Neutrophil (primary cell): ENCODE data around the gene MIEF2.

Experiments used
- H3K27ac ChIP-seq: fragments of 200-600 bp; sonication (generic); 2 replicates; pipeline ENCODE4 v1.5.1; 2016; ENCODE audit warnings: mild to moderate bottlenecking, moderate library complexity
- H3K27me3 ChIP-seq: fragments of 200-600 bp; sonication (generic); 2 replicates; pipeline ENCODE4 v1.6.0; 2016; ENCODE audit warnings: mild to moderate bottlenecking
- H3K36me3 ChIP-seq: fragments of 200-600 bp; sonication (generic); 2 replicates; pipeline ENCODE4 v1.5.1; 2017
- H3K4me1 ChIP-seq, 2 experiments: fragments of 200-600 bp in 1 of 2; sonication (generic) in 1 of 2; 1 replicate in 1 of 2; 2 replicates in 1 of 2; pipeline versions ENCODE4 v1.5.1 to v1.6.1; 2013 to 2016; ENCODE audit warnings: low read depth in 1 of 2, low read length in 1 of 2, mild to moderate bottlenecking in 1 of 2, moderate library complexity in 1 of 2; ENCODE audit not compliant: control insufficient read depth in 1 of 2, insufficient read depth in 1 of 2
- H3K4me3 ChIP-seq, 2 experiments: fragments of 200-600 bp in 1 of 2; sonication (generic) in 1 of 2; 1 replicate in 1 of 2; 2 replicates in 1 of 2; pipeline ENCODE4 v1.5.1; 2013 to 2016; ENCODE audit warnings: low read depth in 1 of 2, low read length in 1 of 2, mild to moderate bottlenecking in 1 of 2, moderate library complexity in 1 of 2
- H3K9me3 ChIP-seq: fragments of 200-600 bp; sonication (generic); 2 replicates; pipeline ENCODE4 v1.5.1; 2016
- CTCF ChIP-seq: fragments of 200-600 bp; sonication (generic); IDR thresholded peaks from 2 replicates; pipeline ENCODE4 v1.5.1; 2016; ENCODE audit warnings: antibody characterized with exemption

MIEF2 gene

GRCh38 chr17:18270046-18270931 lies 9.8 kb downstream of the MIEF2 start:
- no peak overlapping the region for H3K4me3 ChIP-seq
- H3K36me3 ChIP-seq = peaks cover 63% of the 10 kb centered on the region
- no peaks in the 10 kb centered on the region for H3K27me3 ChIP-seq
- H3K9me3 ChIP-seq = no peaks in the 10 kb centered on the region
- TF ChIP-seq CTCF = no peak
- H3K27ac ChIP-seq = no peak overlapping the region
- no peaks in the 10 kb centered on the region for H3K4me1 ChIP-seq

GRCh38 chr17:18277076-18277475 lies 16.6 kb downstream of the MIEF2 start:
- H3K9me3 ChIP-seq = no peaks in the 10 kb centered on the region
- H3K27ac ChIP-seq = no peak overlapping the region
- H3K4me1 ChIP-seq = no peaks in the 10 kb centered on the region
- no peak overlapping the region for H3K4me3 ChIP-seq
- TF ChIP-seq CTCF = no peak
- H3K27me3 ChIP-seq = no peaks in the 10 kb centered on the region
- peaks cover 98% of the 10 kb centered on the region for H3K36me3 ChIP-seq

- no peak overlapping the region for H3K4me3 ChIP-seq
- no peaks in the 10 kb centered on the region for H3K4me1 ChIP-seq
- H3K27me3 ChIP-seq = no peaks in the 10 kb centered on the region
- H3K27ac ChIP-seq = no peak overlapping the region
- peaks cover 98% of the 10 kb centered on the region for H3K36me3 ChIP-seq
- no peaks in the 10 kb centered on the region for H3K9me3 ChIP-seq
- no peak for TF ChIP-seq CTCF
These were observed 18.4 kb downstream of the MIEF2 start for GRCh38 chr17:18278867-18279266.

- no peak overlapping the region for H3K4me3 ChIP-seq
- H3K9me3 ChIP-seq = no peaks in the 10 kb centered on the region
- H3K36me3 ChIP-seq = peaks cover 100% of the 10 kb centered on the region
- H3K27ac ChIP-seq = no peak overlapping the region
- H3K27me3 ChIP-seq = no peaks in the 10 kb centered on the region
- TF ChIP-seq CTCF = no peak
- no peaks in the 10 kb centered on the region for H3K4me1 ChIP-seq
These were observed 19.8 kb downstream of the MIEF2 start for GRCh38 chr17:18280249-18280648.

GRCh38 chr17:18280766-18281371 lies 20.4 kb downstream of the MIEF2 start:
- H3K4me1 ChIP-seq = no peaks in the 10 kb centered on the region
- H3K36me3 ChIP-seq = peaks cover 100% of the 10 kb centered on the region
- H3K27ac ChIP-seq = no peak overlapping the region
- H3K27me3 ChIP-seq = no peaks in the 10 kb centered on the region
- no peaks in the 10 kb centered on the region for H3K9me3 ChIP-seq
- no peak for TF ChIP-seq CTCF
- no peak overlapping the region for H3K4me3 ChIP-seq
